Smooth muscle cell (in vitro differentiated cells): ENCODE data around the gene TMEM252. TPM values are rescaled to one million over a fixed set of nuclear protein-coding genes. Genes with fewer than 3 reads are reported as not detected.

Source experiments
- DNase-seq: peaks from one replicate; lab custom pipeline; 2025; ENCODE audit not compliant: unreplicated experiment; lab: John Stamatoyannopoulos, UW
- H2AFZ ChIP-seq: fragments of 200-600 bp; sonication (generic); 2 replicates; pipeline ENCODE4 v1.6.0; 2016; ENCODE audit warnings: antibody characterized with exemption, low read depth, mild to moderate bottlenecking
- H3F3A ChIP-seq: fragments of 200-600 bp; sonication (generic); 2 replicates; pipeline ENCODE4 v1.6.0; 2017; ENCODE audit warnings: antibody characterized with exemption, low read depth
- H3K27ac ChIP-seq: fragments of 200-600 bp; sonication (generic); 2 replicates; pipeline ENCODE4 v1.5.1; 2016; ENCODE audit warnings: low read depth, mild to moderate bottlenecking
- H3K27me3 ChIP-seq: fragments of 200-600 bp; sonication (generic); 2 replicates; pipeline ENCODE4 v1.6.1; 2016; ENCODE audit warnings: low read depth, mild to moderate bottlenecking
- H3K36me3 ChIP-seq: fragments of 200-600 bp; sonication (generic); 2 replicates; pipeline ENCODE4 v1.5.1; 2016; ENCODE audit warnings: low read depth
- H3K4me1 ChIP-seq: fragments of 200-600 bp; sonication (generic); 2 replicates; pipeline ENCODE4 v1.5.1; 2016; ENCODE audit warnings: low read depth
- H3K4me2 ChIP-seq: fragments of 200-600 bp; sonication (generic); 2 replicates; pipeline ENCODE4 v1.6.0; 2016; ENCODE audit warnings: mild to moderate bottlenecking
- H3K4me3 ChIP-seq: fragments of 200-600 bp; sonication (generic); 2 replicates; pipeline ENCODE4 v1.5.1; 2016; ENCODE audit warnings: mild to moderate bottlenecking
- H3K79me2 ChIP-seq: fragments of 200-600 bp; sonication (generic); 2 replicates; pipeline ENCODE4 v1.6.0; 2016; ENCODE audit warnings: low read depth, mild to moderate bottlenecking
- H3K9ac ChIP-seq: fragments of 200-600 bp; sonication (generic); 2 replicates; pipeline ENCODE4 v1.6.0; 2016; ENCODE audit warnings: low read depth
- H3K9me3 ChIP-seq: fragments of 200-600 bp; sonication (generic); replicated peaks from 2 replicates; pipeline ENCODE4 v1.5.1; 2016; ENCODE audit warnings: low read depth
- H4K20me1 ChIP-seq: fragments of 200-600 bp; sonication (generic); 2 replicates; pipeline ENCODE4 v1.6.0; 2016; ENCODE audit warnings: low read depth
- CTCF ChIP-seq: fragments of 200-600 bp; sonication (generic); IDR thresholded peaks from 2 replicates; pipeline ENCODE4 v1.5.1; 2017; ENCODE audit warnings: borderline replicate concordance, mild to moderate bottlenecking, antibody characterized with exemption; ENCODE audit not compliant: insufficient read depth, poor library complexity, severe bottlenecking
- WGBS: methylation state at CpG from one replicate; pipeline ENCODE4 v1.1.7; 2016; ENCODE audit warnings: low lambda C conversion rate; 5-methylcytosine and 5-hydroxymethylcytosine counted together
- polyA plus RNA-seq: library from polyadenylated mRNA; unstranded; fragments of >200 nt; fragmentation: Nextera tagmentation; extraction: Ambion mirVana; gene quantifications from 2 replicates; pipeline ENCODE4 v1.2.1, GENCODE V29; 2016
- total RNA-seq: library from RNA; depleted of rRNA; stranded (reverse); fragments of >200 nt; gene quantifications from 2 replicates; pipeline ENCODE4 v1.2.3, GENCODE V29; 2014

The TMEM252 gene
- total and polyA plus RNA-seq, 2 experiments from 2014 or later: not detected

- H4K20me1 ChIP-seq: no peaks in the 10 kb centered on the region
- H3K36me3 ChIP-seq: no peaks in the 10 kb centered on the region
- H3K9me3 ChIP-seq: no peaks in the 10 kb centered on the region
- no peak overlapping the region for H3K4me2 ChIP-seq
- no peak for DNase-seq
- no peak overlapping the region for H3K4me3 ChIP-seq
- H3K79me2 ChIP-seq: no peaks in the 10 kb centered on the region
- TF ChIP-seq CTCF: no peak
- no peak overlapping the region for H3K9ac ChIP-seq
- no peak overlapping the region for H3K27ac ChIP-seq
- no peak overlapping the region for H2AFZ ChIP-seq
- H3F3A ChIP-seq: no peaks in the 10 kb centered on the region
- H3K27me3 ChIP-seq: peaks cover 11% of the 10 kb centered on the region
- H3K4me1 ChIP-seq: peaks cover under 1% of the 10 kb centered on the region
Measured at GRCh38 chr9:68547417-68547816, 6.7 kb upstream of the TMEM252 start.

DNA sequence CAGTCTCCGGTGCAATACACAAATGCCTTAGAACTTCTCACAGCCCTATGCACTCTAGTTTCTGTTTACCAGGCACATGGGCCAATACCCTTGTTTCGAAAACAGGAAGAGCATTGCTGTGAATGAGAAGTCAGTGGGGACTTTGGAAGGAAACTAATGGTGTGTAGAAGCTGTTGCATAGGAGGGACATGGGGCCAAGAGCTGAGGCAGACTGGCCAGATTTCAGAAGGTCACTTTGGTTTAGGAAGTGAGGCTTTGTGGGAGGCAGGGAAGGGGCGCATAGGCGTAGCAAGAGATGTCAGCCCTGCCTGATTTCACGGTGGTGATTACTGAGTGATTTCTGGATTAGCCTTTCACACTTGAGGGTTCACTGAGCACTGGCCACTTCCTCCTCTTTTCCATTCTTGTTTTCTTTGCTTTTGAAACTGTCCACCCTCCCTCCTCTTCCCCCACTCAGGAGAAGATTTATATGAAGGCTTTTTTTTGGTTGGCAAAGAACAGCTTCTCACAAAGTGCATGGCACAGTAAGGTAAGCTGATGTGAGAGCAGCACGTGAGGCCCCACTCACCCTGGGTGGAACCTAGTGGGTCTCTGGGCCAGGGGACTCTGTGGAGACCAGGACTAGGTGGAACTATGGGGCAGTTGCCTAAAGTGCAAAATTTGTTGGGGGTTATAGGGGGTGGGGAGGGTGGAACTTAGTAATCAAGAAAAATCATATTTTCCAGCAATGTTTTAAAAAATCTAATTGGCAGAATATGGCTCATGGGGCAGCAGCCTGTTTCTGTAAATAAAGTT, 6.1 kb upstream of the TMEM252 start:
- H3K27me3 ChIP-seq: peaks cover 11% of the 10 kb centered on the region
- no peak overlapping the region for H3K27ac ChIP-seq
- H2AFZ ChIP-seq: no peak overlapping the region
- no peak overlapping the region for H3K9ac ChIP-seq
- H3K4me1 ChIP-seq: no peaks in the 10 kb centered on the region
- no peaks in the 10 kb centered on the region for H3K9me3 ChIP-seq
- 81% methylated on average over 6 of the region's 6 CpGs for WGBS
- no peaks in the 10 kb centered on the region for H3K79me2 ChIP-seq
- no peak overlapping the region for H3K4me3 ChIP-seq
- no peaks in the 10 kb centered on the region for H3F3A ChIP-seq
- no peaks in the 10 kb centered on the region for H3K36me3 ChIP-seq
- TF ChIP-seq CTCF: no peak
- no peak overlapping the region for H3K4me2 ChIP-seq
- no peaks in the 10 kb centered on the region for H4K20me1 ChIP-seq
- DNase-seq: no peak

GRCh38 chr9:68545033-68545705, 4.5 kb upstream of the TMEM252 start:
- H3K27ac ChIP-seq: no peak overlapping the region
- H3K4me3 ChIP-seq: no peak overlapping the region
- no peak overlapping the region for H3K4me2 ChIP-seq
- DNase-seq: no peak
- no peak overlapping the region for H2AFZ ChIP-seq
- H3K27me3 ChIP-seq: peaks cover 11% of the 10 kb centered on the region
- 94% methylated on average over 3 of the region's 3 CpGs for whole genome bisulfite sequencing
- no peaks in the 10 kb centered on the region for H3K36me3 ChIP-seq
- no peaks in the 10 kb centered on the region for H3K4me1 ChIP-seq
- H4K20me1 ChIP-seq: no peaks in the 10 kb centered on the region
- no peak for TF ChIP-seq CTCF
- no peak overlapping the region for H3K9ac ChIP-seq
- no peaks in the 10 kb centered on the region for H3F3A ChIP-seq
- no peaks in the 10 kb centered on the region for H3K9me3 ChIP-seq
- no peaks in the 10 kb centered on the region for H3K79me2 ChIP-seq
